RWPE2 (cell line): ENCODE measurements around the gene LRFN2.

Experiments used
- ATAC-seq: fragments of 200-7000 bp; cut with Tn5 transposase; 3 replicates; pipeline ENCODE4 v1.9.1; 2021; ENCODE audit warnings: low read depth
- DNase-seq: peaks from one replicate; pipeline ENCODE4 v3.0.0-alpha.2; 2020; ENCODE audit warnings: low spot score
- H3K27ac ChIP-seq: fragments of 450-650 bp; 2 replicates; pipeline ENCODE4 v1.5.1; 2017; ENCODE audit warnings: mild to moderate bottlenecking; ENCODE audit not compliant: poor library complexity, severe bottlenecking
- H3K27me3 ChIP-seq: fragments of 250-450 bp; sonication (Bioruptor Pico); 2 replicates; pipeline ENCODE4 v1.5.1; 2021; ENCODE audit warnings: mild to moderate bottlenecking, moderate library complexity; ENCODE audit not compliant: insufficient read depth, poor library complexity, severe bottlenecking
- H3K36me3 ChIP-seq: fragments of 250-450 bp; sonication (Bioruptor Pico); 2 replicates; pipeline ENCODE4 v1.5.1; 2020; ENCODE audit warnings: low read depth, mild to moderate bottlenecking, moderate library complexity
- H3K4me1 ChIP-seq: fragments of 250-450 bp; sonication (Bioruptor Pico); 2 replicates; pipeline ENCODE4 v1.5.1; 2021; ENCODE audit warnings: mild to moderate bottlenecking, moderate library complexity; ENCODE audit not compliant: insufficient read depth, poor library complexity, severe bottlenecking
- H3K4me3 ChIP-seq: fragments of 250-450 bp; sonication (Bioruptor Pico); 2 replicates; pipeline ENCODE4 v1.5.1; 2021; ENCODE audit warnings: mild to moderate bottlenecking, moderate library complexity; ENCODE audit not compliant: severe bottlenecking
- H3K9me3 ChIP-seq: fragments of 250-450 bp; sonication (Bioruptor Pico); 2 replicates; pipeline ENCODE4 v1.5.1; 2021; ENCODE audit warnings: mild to moderate bottlenecking, moderate library complexity; ENCODE audit not compliant: severe bottlenecking
- CTCF ChIP-seq: fragments of 450-650 bp; IDR thresholded peaks from one replicate; pipeline ENCODE4 v1.5.1; 2017; ENCODE audit warnings: mild to moderate bottlenecking, moderate library complexity; ENCODE audit not compliant: poor library complexity, severe bottlenecking

LRFN2 gene

GRCh38 chr6:40456390-40457013 is 130.7 kb downstream of the LRFN2 start:
- DNase-seq (no peak), ATAC-seq (no peak)
- H3K4me3 ChIP-seq: no peak overlapping the region
- H3K4me1 ChIP-seq: peaks cover 6% of the 10 kb centered on the region
- no peak for TF ChIP-seq CTCF
- H3K27me3 ChIP-seq: no peaks in the 10 kb centered on the region
- no peaks in the 10 kb centered on the region for H3K36me3 ChIP-seq
- H3K9me3 ChIP-seq: no peaks in the 10 kb centered on the region
- H3K27ac ChIP-seq: no peak overlapping the region

GRCh38 chr6:40455686-40456389 is 131.3 kb downstream of the LRFN2 start:
- Histone ChIP-seq H3K36me3 (no peaks in the 10 kb centered on the region), H3K27me3 (no peaks in the 10 kb centered on the region), H3K4me3 (no peak overlapping the region), H3K4me1 (peaks cover 6% of the 10 kb centered on the region), H3K27ac (no peak overlapping the region), H3K9me3 (no peaks in the 10 kb centered on the region)
- DNase-seq (no peak), ATAC-seq (no peak)
- no peak for TF ChIP-seq CTCF

- ATAC-seq (no peak), DNase-seq (no peak)
- no peaks in the 10 kb centered on the region for H3K9me3 ChIP-seq
- no peak overlapping the region for H3K4me3 ChIP-seq
- no peaks in the 10 kb centered on the region for H3K36me3 ChIP-seq
- H3K4me1 ChIP-seq: no peaks in the 10 kb centered on the region
- H3K27me3 ChIP-seq: no peaks in the 10 kb centered on the region
- H3K27ac ChIP-seq: no peak overlapping the region
- TF ChIP-seq CTCF: no peak
These were observed 136.7 kb downstream of the LRFN2 start for GRCh38 chr6:40450483-40450882.

- Histone ChIP-seq H3K27me3 (no peaks in the 10 kb centered on the region), H3K4me3 (no peak overlapping the region), H3K27ac (no peak overlapping the region), H3K4me1 (peaks cover 4% of the 10 kb centered on the region), H3K9me3 (no peaks in the 10 kb centered on the region), H3K36me3 (no peaks in the 10 kb centered on the region)
- no peak for DNase-seq
- ATAC-seq: no peak
- no peak for TF ChIP-seq CTCF
These were observed 142.4 kb downstream of the LRFN2 start for GRCh38 chr6:40444811-40445210.

GRCh38 chr6:40444312-40444711 is 142.9 kb downstream of the LRFN2 start:
- no peak for DNase-seq
- Histone ChIP-seq H3K9me3 (no peaks in the 10 kb centered on the region), H3K4me1 (peaks cover 4% of the 10 kb centered on the region), H3K27me3 (no peaks in the 10 kb centered on the region), H3K27ac (no peak overlapping the region), H3K4me3 (no peak overlapping the region), H3K36me3 (no peaks in the 10 kb centered on the region)
- no peak for TF ChIP-seq CTCF
- no peak for ATAC-seq
